Upper lobe of right lung (tissue), 1 donor: ENCODE results near the gene CSMD2. TPM values are rescaled to one million over a fixed set of nuclear protein-coding genes. Genes with fewer than 3 reads are reported as not detected.

Experiments
- ATAC-seq: fragments of 200-7000 bp; cut with Tn5 transposase; one replicate; pipeline ENCODE4 v1.9.1; 2020; ENCODE audit warnings: mild to moderate bottlenecking, moderate library complexity
- DNase-seq: peaks from one replicate; pipeline ENCODE4 v3.0.0-alpha.2; 2020
- H3K27ac ChIP-seq: fragments of 200-600 bp; one replicate; pipeline ENCODE4 v1.8.0; 2022
- H3K27me3 ChIP-seq: fragments of 200-600 bp; one replicate; pipeline ENCODE4 v1.8.0; 2022; ENCODE audit warnings: mild to moderate bottlenecking
- H3K36me3 ChIP-seq: fragments of 200-600 bp; one replicate; pipeline ENCODE4 v1.8.0; 2022
- H3K4me1 ChIP-seq: fragments of 200-600 bp; one replicate; pipeline ENCODE4 v1.8.0; 2022
- H3K4me3 ChIP-seq: fragments of 200-600 bp; one replicate; pipeline ENCODE4 v1.8.0; 2022; ENCODE audit warnings: mild to moderate bottlenecking
- H3K9me3 ChIP-seq: fragments of 200-600 bp; one replicate; pipeline ENCODE4 v1.8.0; 2022
- CTCF ChIP-seq: fragments of 200-600 bp; IDR thresholded peaks from one replicate; pipeline ENCODE4 v1.8.0; 2022; ENCODE audit warnings: antibody characterized with exemption
- intact Hi-C: fragments of 100-400 bp; cut with DNase I; formaldehyde crosslinking; loops from one replicate; pipeline ENCODE4 v1.11.0; 2022
- total RNA-seq: library from RNA; stranded (reverse); fragmentation: NEBNext Ultra II Directional; extraction: Animal tissue kit (Norgen Biotek cat#: 25700); gene quantifications from one replicate; pipeline ENCODE4 v1.2.1, GENCODE V29; 2021
- donor health status: DM: no; HTN: yes; CAD: no; lungs with severe emphysema.

The CSMD2 gene
- total RNA-seq, 1 donor from 2014 or later: 0.67 TPM

- no peak overlapping the region for H3K27ac ChIP-seq
- H3K9me3 ChIP-seq: no peaks in the 10 kb centered on the region
- ATAC-seq: no peak
- no peak for DNase-seq
- no peak overlapping the region for H3K4me3 ChIP-seq
- no peaks in the 10 kb centered on the region for H3K4me1 ChIP-seq
- H3K36me3 ChIP-seq: no peaks in the 10 kb centered on the region
- H3K27me3 ChIP-seq: peaks cover 11% of the 10 kb centered on the region
- intact Hi-C loops: no loop called here
- no peak for TF ChIP-seq CTCF
Observed at GRCh38 chr1:33860671-33861070, 304.4 kb downstream of the CSMD2 start.

DNA sequence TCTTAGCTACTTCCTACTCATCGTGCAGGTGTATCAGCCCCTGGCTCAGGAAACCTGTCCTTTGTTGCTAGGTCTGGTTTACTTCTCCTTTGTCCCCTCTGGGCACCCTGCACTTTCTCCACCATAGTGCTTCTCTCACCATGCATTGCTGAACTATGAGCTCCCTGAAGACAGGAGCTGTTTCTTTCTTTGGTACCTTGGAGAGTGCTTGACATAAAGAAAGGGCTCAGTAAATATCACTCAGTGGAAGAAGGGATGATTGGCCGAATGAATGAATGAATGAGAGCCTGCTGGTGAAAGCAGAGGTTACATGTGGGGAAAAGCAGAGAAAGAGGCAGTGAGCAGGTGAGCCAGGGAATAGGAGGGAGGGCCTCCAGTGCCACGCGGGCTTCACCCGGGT is 310.9 kb downstream of the CSMD2 start:
- intact Hi-C loops: no loop called here
- H3K27ac ChIP-seq: no peak overlapping the region
- no peak overlapping the region for H3K4me3 ChIP-seq
- H3K36me3 ChIP-seq: no peaks in the 10 kb centered on the region
- H3K4me1 ChIP-seq: no peaks in the 10 kb centered on the region
- no peak for DNase-seq
- no peaks in the 10 kb centered on the region for H3K27me3 ChIP-seq
- TF ChIP-seq CTCF: no peak
- no peak for ATAC-seq
- no peaks in the 10 kb centered on the region for H3K9me3 ChIP-seq

GRCh38 chr1:33853431-33853830 is 311.6 kb downstream of the CSMD2 start:
- Histone ChIP-seq H3K9me3 (no peaks in the 10 kb centered on the region), H3K27ac (no peak overlapping the region), H3K36me3 (no peaks in the 10 kb centered on the region), H3K4me1 (no peaks in the 10 kb centered on the region), H3K27me3 (no peaks in the 10 kb centered on the region), H3K4me3 (no peak overlapping the region)
- ATAC-seq (no peak), DNase-seq (no peak)
- no peak for TF ChIP-seq CTCF
- intact Hi-C loops: no loop called here

DNA sequence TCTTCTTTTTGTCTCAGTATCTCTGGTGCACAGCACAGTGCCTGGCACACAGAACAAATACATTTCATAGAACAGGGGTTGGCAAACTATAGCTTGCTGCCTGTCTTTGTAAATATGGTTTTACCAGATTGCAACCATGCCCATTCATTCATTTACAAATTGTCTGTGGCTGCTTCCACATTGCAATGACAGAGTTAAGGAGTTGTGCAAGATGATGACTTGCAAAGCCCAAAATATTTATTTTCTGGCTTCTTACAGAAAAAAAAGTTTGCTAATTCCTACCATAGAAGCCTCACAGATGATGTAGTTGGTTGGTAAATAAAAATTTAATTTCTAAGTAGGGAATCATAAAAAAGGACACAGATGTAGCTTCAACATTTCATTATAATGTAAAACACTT is 312.3 kb downstream of the CSMD2 start:
- intact Hi-C loops: no loop called here
- Histone ChIP-seq H3K4me1 (no peaks in the 10 kb centered on the region), H3K36me3 (no peaks in the 10 kb centered on the region), H3K9me3 (no peaks in the 10 kb centered on the region), H3K4me3 (no peak overlapping the region), H3K27ac (no peak overlapping the region), H3K27me3 (no peaks in the 10 kb centered on the region)
- no peak for ATAC-seq
- DNase-seq: no peak
- no peak for TF ChIP-seq CTCF

- DNase-seq (no peak), ATAC-seq (no peak)
- intact Hi-C loops: no loop called here
- H3K4me1 ChIP-seq: no peaks in the 10 kb centered on the region
- no peak for TF ChIP-seq CTCF
- H3K27ac ChIP-seq: no peak overlapping the region
- no peaks in the 10 kb centered on the region for H3K27me3 ChIP-seq
- H3K9me3 ChIP-seq: no peaks in the 10 kb centered on the region
- H3K36me3 ChIP-seq: no peaks in the 10 kb centered on the region
- no peak overlapping the region for H3K4me3 ChIP-seq
Observed at GRCh38 chr1:33850481-33850880, 314.5 kb downstream of the CSMD2 start.

GRCh38 chr1:33849211-33849610 is 315.8 kb downstream of the CSMD2 start:
- Histone ChIP-seq H3K27me3 (no peaks in the 10 kb centered on the region), H3K27ac (no peak overlapping the region), H3K4me1 (no peaks in the 10 kb centered on the region), H3K4me3 (no peak overlapping the region), H3K36me3 (no peaks in the 10 kb centered on the region), H3K9me3 (no peaks in the 10 kb centered on the region)
- intact Hi-C loops: no loop called here
- DNase-seq: no peak
- TF ChIP-seq CTCF: no peak
- ATAC-seq: no peak
